ENCODE data around the gene NFIA.

- no peak for TF ChIP-seq CTCF (conservative IDR thresholded peaks at IDR 0.05; ENCODE audit: low read depth, low read length)
- no peak for TF ChIP-seq EZH2phosphoT487 (IDR thresholded peaks at IDR 0.05; ENCODE audit: borderline replicate concordance, low read length)
- TF ChIP-seq EZH2 (IDR thresholded peaks at IDR 0.05; ENCODE audit: low read length, unreplicated experiment), result no peak
Observed at GRCh38 chr1:61183471-61184039, 101.2 kb downstream of the NFIA start.

Data from PC-3 (cell line).